Gastrocnemius medialis (tissue), 4 donors: ENCODE measurements around the gene NPAP1.

Source experiments
- CTCF ChIP-seq, 5 experiments: fragments of 450-650 bp in 3 of 5; fragments of 200-600 bp in 2 of 5; sonication (generic) in 2 of 5; IDR thresholded peaks in 4 of 5; conservative IDR thresholded peaks in 1 of 5; 1 replicate in 4 of 5; 2 replicates in 1 of 5; pipeline ENCODE4 v1.5.1; 2016 to 2019; ENCODE audit warnings: antibody characterized with exemption in 5 of 5, mild to moderate bottlenecking in 3 of 5, moderate library complexity in 3 of 5
- POLR2A ChIP-seq, 2 donors: fragments of 450-650 bp; IDR thresholded peaks; one replicate each; pipeline ENCODE4 v1.6.1; 2017; ENCODE audit warnings: antibody characterized with exemption in 2 of 2, mild to moderate bottlenecking in 2 of 2, moderate library complexity in 2 of 2

- TF ChIP-seq CTCF (IDR thresholded peaks at IDR 0.05 in 4 of 5, conservative IDR thresholded peaks at IDR 0.05 in 1 of 5) (no peak), POLR2A (IDR thresholded peaks at IDR 0.05) (no peak)
These were observed 42.5 kb upstream of the NPAP1 start for GRCh38 chr15:24633082-24633481.
